C4-2B (cell line): ENCODE data around the gene COL24A1.

Source experiments
- H3K27ac ChIP-seq: fragments of 450-650 bp; 2 replicates; pipeline ENCODE4 v1.5.1; 2017
- CTCF ChIP-seq: fragments of 450-650 bp; conservative IDR thresholded peaks from 2 replicates; pipeline ENCODE4 v1.5.1; 2017; ENCODE audit warnings: mild to moderate bottlenecking
- ZFX ChIP-seq: fragments of 450-650 bp; IDR thresholded peaks from 2 replicates; pipeline ENCODE4 v1.6.1; 2017

The COL24A1 gene

GRCh38 chr1:86156566-86157455 lies at the start of gene COL24A1:
TSS of gene COL24A1 (minus strand) at chr1:86156772. CDS start at chr1:86156396, 376 bp downstream.
- no peak within 1 kb of the TSS for H3K27ac ChIP-seq
- no peak for TF ChIP-seq CTCF
- TF ChIP-seq ZFX, result no peak

GRCh38 chr1:86205741-86206140 lies 49.2 kb upstream of the COL24A1 start:
- TF ChIP-seq ZFX (no peak), CTCF (no peak)
- H3K27ac ChIP-seq, result no peak overlapping the region

- H3K27ac ChIP-seq, result no peak overlapping the region
- TF ChIP-seq CTCF, result no peak
- no peak for TF ChIP-seq ZFX
Measured at GRCh38 chr1:86202552-86203340, 46.2 kb upstream of the COL24A1 start.

- no peak overlapping the region for H3K27ac ChIP-seq
- TF ChIP-seq CTCF (no peak), ZFX (no peak)
Measured at GRCh38 chr1:86201311-86201710, 44.7 kb upstream of the COL24A1 start.

GRCh38 chr1:86200901-86201300 lies 44.3 kb upstream of the COL24A1 start:
- no peak for TF ChIP-seq CTCF
- no peak for TF ChIP-seq ZFX
- no peak overlapping the region for H3K27ac ChIP-seq

- H3K27ac ChIP-seq, result no peak overlapping the region
- no peak for TF ChIP-seq CTCF
- TF ChIP-seq ZFX, result no peak
Measured at GRCh38 chr1:86197206-86197855, 40.8 kb upstream of the COL24A1 start.

GRCh38 chr1:86195281-86195680 lies 38.7 kb upstream of the COL24A1 start:
- TF ChIP-seq CTCF (no peak), ZFX (no peak)
- H3K27ac ChIP-seq, result no peak overlapping the region
